ENCODE results near the gene SPACA6.

DNA sequence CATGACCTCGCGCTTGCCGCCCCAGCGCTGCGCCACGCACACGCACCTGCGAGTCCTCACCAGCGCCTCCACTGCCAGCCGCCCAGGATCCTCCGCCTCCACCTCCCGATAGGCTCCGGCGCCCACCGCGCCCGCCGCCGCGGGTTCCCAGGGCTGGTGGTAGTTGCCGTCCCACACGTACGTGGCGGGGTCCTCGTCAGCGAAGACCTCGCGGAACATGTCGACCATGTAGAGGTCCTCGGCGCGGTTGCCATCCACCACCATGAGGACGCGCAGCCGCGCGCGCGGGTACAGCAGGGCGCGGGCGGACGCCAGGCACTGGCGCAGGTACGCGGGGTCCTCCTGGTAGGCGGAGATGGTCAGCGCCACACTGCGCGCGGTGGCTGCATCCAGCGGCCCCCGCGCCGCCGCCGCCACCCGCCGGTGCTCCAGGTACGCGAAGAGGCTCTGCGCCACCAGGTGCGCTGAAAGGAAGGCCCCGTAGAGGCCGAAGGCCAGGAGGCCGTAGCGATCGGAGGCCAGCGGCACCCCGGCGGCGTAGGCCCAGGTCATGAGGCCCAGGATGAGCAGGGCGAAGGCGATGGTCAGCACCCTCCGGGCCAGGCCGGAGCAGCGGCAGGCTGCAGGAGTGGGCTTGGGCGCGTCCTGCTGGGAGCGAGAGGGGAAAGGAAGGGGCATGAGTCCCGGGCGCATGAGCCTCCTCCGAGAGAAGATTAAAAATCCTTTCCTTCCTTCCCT, 26.3 kb downstream of the SPACA6 start:
- no peak for TF ChIP-seq YBX1 (IDR thresholded peaks at IDR 0.05)
- TF ChIP-seq, protein P1, sequence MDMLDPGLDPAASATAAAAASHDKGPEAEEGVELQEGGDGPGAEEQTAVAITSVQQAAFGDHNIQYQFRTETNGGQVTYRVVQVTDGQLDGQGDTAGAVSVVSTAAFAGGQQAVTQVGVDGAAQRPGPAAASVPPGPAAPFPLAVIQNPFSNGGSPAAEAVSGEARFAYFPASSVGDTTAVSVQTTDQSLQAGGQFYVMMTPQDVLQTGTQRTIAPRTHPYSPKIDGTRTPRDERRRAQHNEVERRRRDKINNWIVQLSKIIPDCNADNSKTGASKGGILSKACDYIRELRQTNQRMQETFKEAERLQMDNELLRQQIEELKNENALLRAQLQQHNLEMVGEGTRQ (IDR thresholded peaks at IDR 0.05; ENCODE audit: borderline replicate concordance, low read depth, low read length), result no peak
- TF ChIP-seq CTCF (IDR thresholded peaks at IDR 0.05 in 2 of 3, conservative IDR thresholded peaks at IDR 0.05 in 1 of 3; ENCODE audit: control insufficient read depth in 2 of 3, extremely low read depth in 1 of 3, insufficient read depth in 1 of 3, low read depth in 3 of 3, low read length in 3 of 3), result no peak
- no peak for TF ChIP-seq RFX5 (IDR thresholded peaks at IDR 0.05; ENCODE audit: low read depth, low read length)
- TF ChIP-seq EGR1 (IDR thresholded peaks at IDR 0.05; ENCODE audit: borderline replicate concordance in 1 of 2, low read depth in 2 of 2, low read length in 2 of 2), result no peak

Data from GM12878 (cell line).